ENCODE measurements around the gene ADAMTS10.
"Not testable (repeated sequence)": the region's sequence is repeated elsewhere in the genome, so short reads cannot be mapped to it uniquely, and the experiment has no call there.

The ADAMTS10 gene

GRCh38 chr19:8637070-8637469 is 26.6 kb upstream of the ADAMTS10 start:
- H3K9me3 Mint-ChIP-seq (ENCODE audit: low read depth); H3K4me3 Mint-ChIP-seq; H3K36me3 Mint-ChIP-seq; H3K27me3 Mint-ChIP-seq; H3K27ac Mint-ChIP-seq; H3K4me1 Mint-ChIP-seq (ENCODE audit: low read depth): not testable (repeated sequence)

- Mint-ChIP-seq H3K4me1 (ENCODE audit: low read depth) (peaks cover 2% of the 10 kb centered on the region), H3K27ac (no peak overlapping the region), H3K9me3 (ENCODE audit: low read depth) (no peaks in the 10 kb centered on the region), H3K4me3 (no peak overlapping the region), H3K36me3 (no peaks in the 10 kb centered on the region), H3K27me3 (peaks cover 4% of the 10 kb centered on the region)
Observed at GRCh38 chr19:8635422-8635821, 24.9 kb upstream of the ADAMTS10 start.

- peaks cover 2% of the 10 kb centered on the region for H3K4me1 Mint-ChIP-seq (ENCODE audit: low read depth)
- no peak overlapping the region for H3K4me3 Mint-ChIP-seq
- H3K36me3 Mint-ChIP-seq: no peaks in the 10 kb centered on the region
- no peaks in the 10 kb centered on the region for H3K9me3 Mint-ChIP-seq (ENCODE audit: low read depth)
- no peaks in the 10 kb centered on the region for H3K27me3 Mint-ChIP-seq
- no peak overlapping the region for H3K27ac Mint-ChIP-seq
Observed at GRCh38 chr19:8631425-8631819, 20.9 kb upstream of the ADAMTS10 start.

- Mint-ChIP-seq H3K4me3 (no peak overlapping the region), H3K36me3 (no peaks in the 10 kb centered on the region), H3K9me3 (ENCODE audit: low read depth) (no peaks in the 10 kb centered on the region), H3K27me3 (no peaks in the 10 kb centered on the region), H3K27ac (no peak overlapping the region), H3K4me1 (ENCODE audit: low read depth) (peaks cover 2% of the 10 kb centered on the region)
Observed at GRCh38 chr19:8630796-8631424, 20.4 kb upstream of the ADAMTS10 start.

- H3K36me3 Mint-ChIP-seq: no peaks in the 10 kb centered on the region
- no peak within 1 kb of the TSS for H3K4me3 Mint-ChIP-seq
- H3K27ac Mint-ChIP-seq: no peak within 1 kb of the TSS
- H3K9me3 Mint-ChIP-seq (ENCODE audit: low read depth): no peaks in the 10 kb centered on the region
- peaks cover 2% of the 10 kb centered on the region for H3K4me1 Mint-ChIP-seq (ENCODE audit: low read depth)
- H3K27me3 Mint-ChIP-seq: no peaks in the 10 kb centered on the region
Observed at GRCh38 chr19:8629996-8630683, 19.6 kb upstream of the ADAMTS10 start, which contains the start of gene NFILZ. Gene NFILZ (plus strand): TSS chr19:8630633. CDS start chr19:8676766, 46,133 bp downstream.

- H3K4me3 Mint-ChIP-seq: no peak overlapping the region
- H3K27ac Mint-ChIP-seq: no peak overlapping the region
- no peaks in the 10 kb centered on the region for H3K36me3 Mint-ChIP-seq
- H3K4me1 Mint-ChIP-seq (ENCODE audit: low read depth): peaks cover 2% of the 10 kb centered on the region
- H3K27me3 Mint-ChIP-seq: no peaks in the 10 kb centered on the region
- H3K9me3 Mint-ChIP-seq (ENCODE audit: low read depth): no peaks in the 10 kb centered on the region
Observed at GRCh38 chr19:8629184-8629583, 18.7 kb upstream of the ADAMTS10 start.

- Mint-ChIP-seq H3K9me3 (ENCODE audit: low read depth) (no peaks in the 10 kb centered on the region), H3K36me3 (no peaks in the 10 kb centered on the region), H3K4me3 (no peak overlapping the region), H3K4me1 (ENCODE audit: low read depth) (no peaks in the 10 kb centered on the region), H3K27me3 (no peaks in the 10 kb centered on the region), H3K27ac (no peak overlapping the region)
Observed at GRCh38 chr19:8626842-8627241, 16.3 kb upstream of the ADAMTS10 start.

- not testable (repeated sequence) for H3K36me3 Mint-ChIP-seq; H3K27me3 Mint-ChIP-seq; H3K9me3 Mint-ChIP-seq (ENCODE audit: low read depth); H3K4me1 Mint-ChIP-seq (ENCODE audit: low read depth); H3K27ac Mint-ChIP-seq; H3K4me3 Mint-ChIP-seq
Observed at GRCh38 chr19:8622886-8623285, 12.4 kb upstream of the ADAMTS10 start.

GRCh38 chr19:8618751-8619150 is 8.2 kb upstream of the ADAMTS10 start:
- Mint-ChIP-seq H3K36me3 (no peaks in the 10 kb centered on the region), H3K27ac (no peak overlapping the region), H3K9me3 (ENCODE audit: low read depth) (no peaks in the 10 kb centered on the region), H3K4me1 (ENCODE audit: low read depth) (peaks cover 7% of the 10 kb centered on the region), H3K27me3 (no peaks in the 10 kb centered on the region), H3K4me3 (no peak overlapping the region)

GRCh38 chr19:8617984-8618383 is 7.5 kb upstream of the ADAMTS10 start:
- no peak overlapping the region for H3K4me3 Mint-ChIP-seq
- no peaks in the 10 kb centered on the region for H3K36me3 Mint-ChIP-seq
- H3K4me1 Mint-ChIP-seq (ENCODE audit: low read depth): peaks cover 7% of the 10 kb centered on the region
- no peaks in the 10 kb centered on the region for H3K9me3 Mint-ChIP-seq (ENCODE audit: low read depth)
- no peak overlapping the region for H3K27ac Mint-ChIP-seq
- H3K27me3 Mint-ChIP-seq: no peaks in the 10 kb centered on the region

- peaks cover 13% of the 10 kb centered on the region for H3K4me1 Mint-ChIP-seq (ENCODE audit: low read depth)
- H3K27ac Mint-ChIP-seq; H3K4me3 Mint-ChIP-seq; H3K9me3 Mint-ChIP-seq (ENCODE audit: low read depth); H3K36me3 Mint-ChIP-seq; H3K27me3 Mint-ChIP-seq: not testable (repeated sequence)
Observed at GRCh38 chr19:8617325-8617724, 6.8 kb upstream of the ADAMTS10 start.

GRCh38 chr19:8616861-8617260 is 6.3 kb upstream of the ADAMTS10 start:
- H3K4me3 Mint-ChIP-seq: no peak overlapping the region
- H3K4me1 Mint-ChIP-seq (ENCODE audit: low read depth): peaks cover 17% of the 10 kb centered on the region
- no peaks in the 10 kb centered on the region for H3K27me3 Mint-ChIP-seq
- H3K9me3 Mint-ChIP-seq (ENCODE audit: low read depth): no peaks in the 10 kb centered on the region
- H3K36me3 Mint-ChIP-seq: no peaks in the 10 kb centered on the region
- no peak overlapping the region for H3K27ac Mint-ChIP-seq

GRCh38 chr19:8615813-8616596 is 5.5 kb upstream of the ADAMTS10 start:
- Mint-ChIP-seq H3K4me1 (ENCODE audit: low read depth) (peaks cover 19% of the 10 kb centered on the region), H3K9me3 (ENCODE audit: low read depth) (no peaks in the 10 kb centered on the region), H3K27me3 (no peaks in the 10 kb centered on the region), H3K36me3 (no peaks in the 10 kb centered on the region), H3K4me3 (no peak overlapping the region), H3K27ac (no peak overlapping the region)

- H3K27ac Mint-ChIP-seq: no peak overlapping the region
- no peaks in the 10 kb centered on the region for H3K27me3 Mint-ChIP-seq
- H3K4me3 Mint-ChIP-seq: no peak overlapping the region
- no peaks in the 10 kb centered on the region for H3K9me3 Mint-ChIP-seq (ENCODE audit: low read depth)
- H3K36me3 Mint-ChIP-seq: no peaks in the 10 kb centered on the region
- peaks cover 22% of the 10 kb centered on the region for H3K4me1 Mint-ChIP-seq (ENCODE audit: low read depth)
Observed at GRCh38 chr19:8615024-8615423, 4.5 kb upstream of the ADAMTS10 start.

- Mint-ChIP-seq H3K27ac (no peak overlapping the region), H3K9me3 (ENCODE audit: low read depth) (no peaks in the 10 kb centered on the region), H3K27me3 (no peaks in the 10 kb centered on the region), H3K36me3 (no peaks in the 10 kb centered on the region), H3K4me3 (no peak overlapping the region), H3K4me1 (ENCODE audit: low read depth) (peaks cover 27% of the 10 kb centered on the region)
Observed at GRCh38 chr19:8614455-8614854, 3.9 kb upstream of the ADAMTS10 start.
